Measurements from ENCODE around the gene C3orf49.

Gene C3orf49

GRCh38 chr3:63853106-63853505, 34.0 kb downstream of the C3orf49 start:
- no peak for DNase-seq

GRCh38 chr3:63855333-63855940, 36.3 kb downstream of the C3orf49 start:
- no peak for DNase-seq

GRCh38 chr3:63857311-63857710, 38.2 kb downstream of the C3orf49 start:
- no peak for DNase-seq

- no peak for DNase-seq
Measured at GRCh38 chr3:63860776-63861175, 41.7 kb downstream of the C3orf49 start.

GRCh38 chr3:63861306-63861705, 42.2 kb downstream of the C3orf49 start:
- no peak for DNase-seq

- DNase-seq = no peak
Measured at GRCh38 chr3:63862804-63863149, 43.7 kb downstream of the C3orf49 start.

- peak; percentile 11 for DNase-seq
Measured at GRCh38 chr3:63863150-63864007, 44.3 kb downstream of the C3orf49 start, which contains the start of the genes ATXN7 and THOC7. ATXN7 (plus strand) TSS chr3:63863867; CDS start chr3:63912599, 48,732 bp downstream. THOC7 (minus strand) TSS chr3:63863805; CDS start chr3:63863790, 15 bp downstream.

- DNase-seq = peak; percentile 22
Measured at GRCh38 chr3:63864008-63864964, 45.2 kb downstream of the C3orf49 start.

- no peak for DNase-seq
Measured at GRCh38 chr3:63864965-63865327, 45.8 kb downstream of the C3orf49 start.

- no peak for DNase-seq
Measured at GRCh38 chr3:63867225-63867624, 48.1 kb downstream of the C3orf49 start.

GRCh38 chr3:63869940-63870614, 51.0 kb downstream of the C3orf49 start:
- DNase-seq = no peak

- no peak for DNase-seq
Measured at GRCh38 chr3:63870615-63871005, 51.5 kb downstream of the C3orf49 start.

GRCh38 chr3:63872135-63872924, 53.2 kb downstream of the C3orf49 start:
- DNase-seq = no peak

GRCh38 chr3:63874769-63875168, 55.7 kb downstream of the C3orf49 start:
- peak; percentile 5 for DNase-seq

- DNase-seq = no peak
Measured at GRCh38 chr3:63875510-63875909, 56.4 kb downstream of the C3orf49 start.

GRCh38 chr3:63876260-63876659, 57.2 kb downstream of the C3orf49 start:
- no peak for DNase-seq

GRCh38 chr3:63877737-63878393, 58.8 kb downstream of the C3orf49 start:
- no peak for DNase-seq

GRCh38 chr3:63878394-63879060, 59.4 kb downstream of the C3orf49 start:
- DNase-seq = no peak

- DNase-seq = no peak
Measured at GRCh38 chr3:63880653-63881052, 61.6 kb downstream of the C3orf49 start.

GRCh38 chr3:63886858-63887257, 67.8 kb downstream of the C3orf49 start:
- no peak for DNase-seq

GRCh38 chr3:63891518-63891917, 72.4 kb downstream of the C3orf49 start:
- no peak for DNase-seq
